Right lobe of liver (tissue), 6 donors: ENCODE measurements around the gene SPNS3. TPM values are rescaled to one million over a fixed set of nuclear protein-coding genes. Genes with fewer than 3 reads are reported as not detected.
A peak's percentile ranks its signal among the peaks of the same experiment; 100 is the strongest.

Experiments used
- ATAC-seq, 4 donors: fragments of 200-7000 bp; cut with Tn5 transposase; one replicate each; pipeline ENCODE4 v1.9.1; 2020; ENCODE audit warnings: mild to moderate bottlenecking in 4 of 4, moderate library complexity in 4 of 4
- DNase-seq, 3 donors: peaks; one replicate each; pipeline ENCODE4 v3.0.0-alpha.2; 2020
- H3K27ac ChIP-seq, 3 donors: fragments of 200-600 bp; one replicate each; pipeline ENCODE4 v1.8.0; 2022
- H3K27me3 ChIP-seq, 2 donors: fragments of 200-600 bp; one replicate each; pipeline ENCODE4 v1.8.0; 2022
- H3K36me3 ChIP-seq, 4 donors: fragments of 200-600 bp; sonication (generic) in 1 of 4; one replicate each; pipeline versions ENCODE4 v1.5.1 to v1.8.0; 2017 to 2022; ENCODE audit warnings: control low read depth in 1 of 4
- H3K4me1 ChIP-seq, 4 donors: fragments of 200-600 bp; sonication (generic) in 1 of 4; one replicate each; pipeline versions ENCODE4 v1.5.1 to v1.8.0; 2017 to 2022; ENCODE audit warnings: control low read depth in 1 of 4
- H3K4me3 ChIP-seq, 3 donors: fragments of 200-600 bp; one replicate each; pipeline ENCODE4 v1.8.0; 2022
- H3K9me3 ChIP-seq, 4 donors: fragments of 200-600 bp; sonication (generic) in 1 of 4; one replicate each; pipeline versions ENCODE4 v1.5.1 to v1.8.0; 2017 to 2022; ENCODE audit warnings: control low read depth in 1 of 4
- CTCF ChIP-seq, 4 donors: fragments of 200-600 bp in 3 of 4; fragments of 450-650 bp in 1 of 4; IDR thresholded peaks; one replicate each; pipeline versions ENCODE4 v1.5.1 to v1.8.0; 2016 to 2022; ENCODE audit warnings: antibody characterized with exemption in 4 of 4, mild to moderate bottlenecking in 2 of 4
- POLR2A ChIP-seq: fragments of 450-650 bp; IDR thresholded peaks from one replicate; pipeline ENCODE4 v1.6.1; 2017; ENCODE audit warnings: antibody characterized with exemption, mild to moderate bottlenecking
- WGBS: methylation state at CpG from one replicate; pipeline ENCODE4 v1.1.6; 2018; ENCODE audit warnings: low coverage, low lambda C conversion rate; ENCODE audit not compliant: insufficient coverage; ENCODE audit errors: missing lambda C conversion rate; 5-methylcytosine and 5-hydroxymethylcytosine counted together
- intact Hi-C, 2 donors: fragments of 100-400 bp; cut with DNase I; formaldehyde crosslinking; loops; one replicate each; pipeline versions ENCODE4 v1.11.2 to v1.14.1; 2022
- total RNA-seq, 6 experiments: library from RNA; depleted of rRNA in 2 of 6; stranded (reverse); fragments of >200 nt in 2 of 6; fragmentation: NEBNext Ultra II Directional in 3 of 6; extraction: Animal tissue kit (Norgen Biotek cat#: 25700) in 3 of 6; gene quantifications; one replicate each; pipeline versions ENCODE4 v1.1.0 to v1.2.4, GENCODE V29; 2016 to 2023
- donor health status: DM: no; HTN: yes; CAD: no.
- donor health status: DM: no; HTN: no; CAD: no.
- donor health status: DM: no; HTN: no; CAD: no.
- donor health status: DM: no; HTN: yes; CAD: no.
- donor health status: DM: no; HTN: yes; CAD: no.

The SPNS3 gene
- total RNA-seq, 6 experiments from 2014 or later, result not detected

- DNase-seq, result no peak
- no peaks in the 10 kb centered on the region for H3K4me1 ChIP-seq
- WGBS, result 78% methylated on average over 3 of the region's 3 CpGs
These were observed 22.5 kb upstream of the SPNS3 start for GRCh38 chr17:4411201-4411600.

GRCh38 chr17:4412933-4413831 is 20.6 kb upstream of the SPNS3 start:
- Histone ChIP-seq H3K4me1 (no peaks in the 10 kb centered on the region), H3K4me3 (no peak overlapping the region), H3K36me3 (no peaks in the 10 kb centered on the region), H3K27ac (no peak overlapping the region), H3K9me3 (no peaks in the 10 kb centered on the region), H3K27me3 (no peaks in the 10 kb centered on the region)
- ATAC-seq (peak; percentile 95 to 99 (median 96)), DNase-seq (peak; percentile 88 to 90 (median 89))
- WGBS, result 43% methylated on average over 13 of the region's 27 CpGs
- intact Hi-C loops, result loop anchor here (10.0 kb wide), 2 partner anchors 198 to 228 kb away; no protein-coding TSS in a partner anchor
- TF ChIP-seq CTCF (IDR thresholded peaks at IDR 0.05) (peak; percentile 85 to 89 (median 88)), POLR2A (no peak)

More at GRCh38 chr17:4411201-4411600, 22.5 kb upstream of the SPNS3 start:
- TF ChIP-seq POLR2A (no peak), CTCF (IDR thresholded peaks at IDR 0.05) (no peak)
- intact Hi-C loops, result loop anchor here (10.0 kb wide), 2 partner anchors 196 to 226 kb away; no protein-coding TSS in a partner anchor
- Histone ChIP-seq H3K27me3 (no peaks in the 10 kb centered on the region), H3K4me3 (no peak overlapping the region), H3K27ac (no peak overlapping the region), H3K36me3 (no peaks in the 10 kb centered on the region), H3K9me3 (no peaks in the 10 kb centered on the region)
- no peak for ATAC-seq

GRCh38 chr17:4417129-4417667 is 16.5 kb upstream of the SPNS3 start:
- WGBS, result 80% methylated on average over 2 of the region's 2 CpGs
- no peak overlapping the region for H3K4me3 ChIP-seq
- no peaks in the 10 kb centered on the region for H3K36me3 ChIP-seq
- ATAC-seq (no peak), DNase-seq (no peak)
- H3K4me1 ChIP-seq, result no peaks in the 10 kb centered on the region
- no peaks in the 10 kb centered on the region for H3K9me3 ChIP-seq
- intact Hi-C loops, result loop anchor here (10.0 kb wide), 2 partner anchors 202 to 232 kb away; no protein-coding TSS in a partner anchor
- H3K27ac ChIP-seq, result no peak overlapping the region
- no peak for TF ChIP-seq POLR2A
- TF ChIP-seq CTCF (IDR thresholded peaks at IDR 0.05), result no peak
- H3K27me3 ChIP-seq, result no peaks in the 10 kb centered on the region

GRCh38 chr17:4420692-4421131 is 13.0 kb upstream of the SPNS3 start:
- H3K4me3 ChIP-seq, result no peak overlapping the region
- ATAC-seq, result peak; percentile 95 to 97 (median 95)
- H3K9me3 ChIP-seq, result no peaks in the 10 kb centered on the region
- no peak overlapping the region for H3K27ac ChIP-seq
- no peaks in the 10 kb centered on the region for H3K4me1 ChIP-seq
- TF ChIP-seq CTCF (IDR thresholded peaks at IDR 0.05) (peak; percentile 82 to 93 (median 89)), POLR2A (no peak)
- no peaks in the 10 kb centered on the region for H3K36me3 ChIP-seq
- intact Hi-C loops, result loop anchor here (10.0 kb wide), 2 partner anchors 84 to 124 kb away; no protein-coding TSS in a partner anchor
- DNase-seq, result peak in 1 of 3 donors; percentile 62
- 2% methylated on average over 7 of the region's 7 CpGs for WGBS
- no peaks in the 10 kb centered on the region for H3K27me3 ChIP-seq
